HepG2 (cell line): ENCODE data around the gene WSB1. TPM values are rescaled to one million over a fixed set of nuclear protein-coding genes. Genes with fewer than 3 reads are reported as not detected.

Experiments
- ATRX ChIP-seq: sonication (generic); formaldehyde crosslinking; IDR thresholded peaks from 2 replicates; pipeline ENCODE4 v1.4.0; 2020; ENCODE audit warnings: missing genetic modification reagents, borderline replicate concordance
- BORCS8-MEF2B ChIP-seq: sonication (generic); formaldehyde crosslinking; IDR thresholded peaks from 2 replicates; pipeline ENCODE4 v1.8.0; 2022; ENCODE audit warnings: mild to moderate bottlenecking, missing genetic modification reagents
- CBX5 ChIP-seq: sonication (generic); formaldehyde crosslinking; IDR thresholded peaks from 2 replicates; pipeline ENCODE4 v1.4.0; 2020; ENCODE audit warnings: missing genetic modification reagents, borderline replicate concordance
- FIP1L1 ChIP-seq: fragments of 200-400 bp; formaldehyde crosslinking; IDR thresholded peaks from 2 replicates; pipeline ENCODE4 v1.6.1; 2018; ENCODE audit warnings: low read depth, mild to moderate bottlenecking, low read length, moderate library complexity, borderline replicate concordance; ENCODE audit not compliant: insufficient read depth
- GFI1 ChIP-seq: sonication (generic); formaldehyde crosslinking; IDR thresholded peaks from 2 replicates; pipeline ENCODE4 v1.5.0; 2020; ENCODE audit warnings: missing genetic modification reagents, mild to moderate bottlenecking, borderline replicate concordance
- JDP2 ChIP-seq: sonication (generic); formaldehyde crosslinking; IDR thresholded peaks from 2 replicates; pipeline ENCODE4 v1.8.1; 2022; ENCODE audit warnings: missing genetic modification reagents, borderline replicate concordance
- KLF15 ChIP-seq: sonication (generic); formaldehyde crosslinking; IDR thresholded peaks from 2 replicates; pipeline ENCODE4 v1.8.1; 2023; ENCODE audit warnings: borderline replicate concordance, mild to moderate bottlenecking, inconsistent platforms, missing genetic modification reagents, mixed read lengths
- MAFG ChIP-seq: sonication (generic); formaldehyde crosslinking; IDR thresholded peaks from 2 replicates; pipeline ENCODE4 v1.5.1; 2020; ENCODE audit warnings: mild to moderate bottlenecking, missing genetic modification reagents
- RFXAP ChIP-seq: sonication (generic); formaldehyde crosslinking; IDR thresholded peaks from 2 replicates; pipeline ENCODE4 v1.4.0; 2020; ENCODE audit warnings: missing genetic modification reagents, borderline replicate concordance
- RORA ChIP-seq: sonication (generic); formaldehyde crosslinking; IDR thresholded peaks from 2 replicates; pipeline ENCODE4 v1.5.0; 2020; ENCODE audit warnings: mild to moderate bottlenecking, missing genetic modification reagents, moderate library complexity
- SALL2 ChIP-seq: sonication (generic); formaldehyde crosslinking; IDR thresholded peaks from 2 replicates; pipeline ENCODE4 v1.8.1; 2023; ENCODE audit warnings: mild to moderate bottlenecking, missing genetic modification reagents, inconsistent platforms
- SIN3A ChIP-seq: IDR thresholded peaks from 2 replicates; pipeline ENCODE4 v1.6.1; 2011; ENCODE audit warnings: low read depth, mild to moderate bottlenecking, control low read depth, low read length, borderline replicate concordance
- SIX4 ChIP-seq: sonication (generic); formaldehyde crosslinking; IDR thresholded peaks from 2 replicates; pipeline ENCODE4 v1.4.0; 2020; ENCODE audit warnings: missing genetic modification reagents
- ZNF225 ChIP-seq: sonication (generic); formaldehyde crosslinking; IDR thresholded peaks from 2 replicates; pipeline ENCODE4 v1.4.0; 2020; ENCODE audit warnings: mild to moderate bottlenecking, missing genetic modification reagents
- ZNF230 ChIP-seq: sonication (generic); formaldehyde crosslinking; IDR thresholded peaks from 2 replicates; pipeline ENCODE4 v1.4.0; 2020; ENCODE audit warnings: mild to moderate bottlenecking, missing genetic modification reagents
- ZNF317 ChIP-seq: sonication (generic); formaldehyde crosslinking; IDR thresholded peaks from 2 replicates; pipeline ENCODE4 v1.5.0; 2020; ENCODE audit warnings: mild to moderate bottlenecking, missing genetic modification reagents
- ZNF761 ChIP-seq: sonication (generic); formaldehyde crosslinking; conservative IDR thresholded peaks from 2 replicates; pipeline ENCODE4 v1.4.0; 2020; ENCODE audit warnings: mild to moderate bottlenecking, missing genetic modification reagents
- ZNF780A ChIP-seq: sonication (generic); formaldehyde crosslinking; IDR thresholded peaks from 2 replicates; pipeline ENCODE4 v1.8.0; 2022; ENCODE audit warnings: mild to moderate bottlenecking, missing genetic modification reagents, moderate library complexity
- ZNF883 ChIP-seq: sonication (generic); formaldehyde crosslinking; IDR thresholded peaks from 2 replicates; pipeline ENCODE4 v1.5.1; 2020; ENCODE audit warnings: mild to moderate bottlenecking, missing genetic modification reagents; ENCODE audit errors: not compliant biosample characterization
- polyA plus RNA-seq, 8 experiments: library from polyadenylated mRNA; depleted of rRNA in 3 of 8; stranded (reverse) in 7 of 8; unstranded in 1 of 8; fragments of >200 nt; fragmentation: Illumina TruSeq in 4 of 8; extraction: Trizol in 4 of 8; gene quantifications; 2 replicates each; pipeline versions ENCODE4 v1.2.1 to v1.2.3, GENCODE V29; 2011 to 2016; ENCODE audit warnings: low read depth in 4 of 8, missing spikeins in 1 of 8, mixed read lengths in 1 of 8; ENCODE audit not compliant: insufficient read depth in 1 of 8
- total RNA-seq, 5 experiments: library from RNA; depleted of rRNA; stranded (reverse); fragments of >200 nt; fragmentation: Illumina TruSeq; extraction: Trizol; gene quantifications; 2 replicates each; pipeline ENCODE4 v1.2.3, GENCODE V29; 2016; ENCODE audit warnings: low read depth in 1 of 5
- TF ChIP-seq, protein P1 (sequence below): sonication (generic); formaldehyde crosslinking; IDR thresholded peaks from 2 replicates; pipeline ENCODE4 v1.8.1; 2023; ENCODE audit warnings: mild to moderate bottlenecking, inconsistent platforms, moderate library complexity, missing genetic modification reagents, borderline replicate concordance
- TF ChIP-seq, protein P2 (sequence below): sonication (generic); formaldehyde crosslinking; IDR thresholded peaks from 2 replicates; pipeline ENCODE4 v1.4.0; 2020; ENCODE audit warnings: mild to moderate bottlenecking, missing genetic modification reagents, borderline replicate concordance
- TF ChIP-seq, protein P3 (sequence below): sonication (generic); formaldehyde crosslinking; IDR thresholded peaks from 2 replicates; pipeline ENCODE4 v1.9.0; 2022; ENCODE audit warnings: low read depth, missing genetic modification reagents
- TF ChIP-seq, protein P4 (sequence below): sonication (generic); formaldehyde crosslinking; IDR thresholded peaks from 2 replicates; pipeline ENCODE4 v1.5.1; 2020; ENCODE audit warnings: missing genetic modification reagents, mild to moderate bottlenecking, borderline replicate concordance

WSB1 gene
- total and polyA plus RNA-seq, 2 of the 13 experiments (the other 11 are each of a cell fraction or from before 2014, with no cell fraction given) = 81.3 to 294 TPM

DNA sequence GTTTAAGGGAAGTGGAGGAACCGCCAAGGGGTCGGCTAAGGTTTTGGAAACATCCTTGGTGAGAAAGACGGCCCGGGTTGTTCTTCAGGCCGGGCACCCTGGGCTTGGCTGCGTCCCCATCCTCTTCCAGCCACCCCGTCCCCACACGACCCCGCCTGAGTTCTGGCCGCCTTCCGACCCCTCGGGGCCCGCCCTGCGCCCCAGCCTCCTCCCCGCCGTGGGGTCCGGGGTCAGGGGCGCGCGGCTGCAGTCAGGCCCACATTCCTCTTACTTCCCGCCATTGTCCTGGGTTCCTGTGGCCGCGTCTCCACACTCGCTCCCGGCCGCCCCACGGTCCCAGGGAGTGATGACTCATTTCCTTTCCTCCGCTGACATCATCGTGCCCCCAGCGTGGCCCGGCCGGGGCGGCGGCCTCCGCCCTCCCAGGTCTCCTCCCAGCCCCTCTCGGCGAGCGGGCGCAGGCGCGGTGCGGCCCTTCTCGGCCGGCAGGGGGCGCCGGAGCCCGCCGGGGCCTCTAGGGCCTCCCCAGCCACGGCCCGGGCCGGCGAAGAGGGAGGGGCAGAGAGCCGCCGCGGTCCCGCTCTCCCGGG, 59.6 kb downstream of the WSB1 start (continued):
- TF ChIP-seq FIP1L1 (no peak), ATRX (CRISPR knock-in tag) (no peak), SIN3A (0 out of 2 replicates have a peak, but pooled peaks have one; percentile 20), SIX4 (CRISPR knock-in tag) (no peak), ZNF780A (CRISPR knock-in tag) (no peak), ZNF230 (CRISPR knock-in tag) (no peak), RORA (CRISPR knock-in tag) (0 out of 2 replicates have a peak, but pooled peaks have one; percentile 39), SALL2 (CRISPR knock-in tag) (no peak), ZNF225 (CRISPR knock-in tag) (no peak), CBX5 (CRISPR knock-in tag) (no peak), BORCS8-MEF2B (CRISPR knock-in tag) (peak; percentile 31; the same call in 1 of the 2 replicates), ZNF883 (no peak), JDP2 (CRISPR knock-in tag) (no peak), ZNF761 (no peak), ZNF317 (CRISPR knock-in tag) (no peak), MAFG (CRISPR knock-in tag) (no peak), GFI1 (CRISPR knock-in tag) (no peak; the same call in 1 of the 2 replicates), KLF15 (CRISPR knock-in tag) (no peak), RFXAP (CRISPR knock-in tag) (no peak; the same call in 1 of the 2 replicates)
- TF ChIP-seq, protein P1, sequence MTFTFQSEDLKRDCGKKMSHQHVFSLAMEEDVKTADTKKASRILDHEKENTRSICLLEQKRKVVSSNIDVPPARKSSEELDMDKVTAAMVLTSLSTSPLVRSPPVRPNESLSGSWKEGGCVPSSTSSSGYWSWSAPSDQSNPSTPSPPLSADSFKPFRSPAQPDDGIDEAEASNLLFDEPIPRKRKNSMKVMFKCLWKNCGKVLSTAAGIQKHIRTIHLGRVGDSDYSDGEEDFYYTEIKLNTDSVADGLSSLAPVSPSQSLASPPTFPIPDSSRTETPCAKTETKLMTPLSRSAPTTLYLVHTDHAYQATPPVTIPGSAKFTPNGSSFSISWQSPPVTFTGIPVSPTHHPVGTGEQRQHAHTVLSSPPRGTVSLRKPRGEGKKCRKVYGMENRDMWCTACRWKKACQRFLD (CRISPR knock-in tag) = no peak
- TF ChIP-seq, protein P2, sequence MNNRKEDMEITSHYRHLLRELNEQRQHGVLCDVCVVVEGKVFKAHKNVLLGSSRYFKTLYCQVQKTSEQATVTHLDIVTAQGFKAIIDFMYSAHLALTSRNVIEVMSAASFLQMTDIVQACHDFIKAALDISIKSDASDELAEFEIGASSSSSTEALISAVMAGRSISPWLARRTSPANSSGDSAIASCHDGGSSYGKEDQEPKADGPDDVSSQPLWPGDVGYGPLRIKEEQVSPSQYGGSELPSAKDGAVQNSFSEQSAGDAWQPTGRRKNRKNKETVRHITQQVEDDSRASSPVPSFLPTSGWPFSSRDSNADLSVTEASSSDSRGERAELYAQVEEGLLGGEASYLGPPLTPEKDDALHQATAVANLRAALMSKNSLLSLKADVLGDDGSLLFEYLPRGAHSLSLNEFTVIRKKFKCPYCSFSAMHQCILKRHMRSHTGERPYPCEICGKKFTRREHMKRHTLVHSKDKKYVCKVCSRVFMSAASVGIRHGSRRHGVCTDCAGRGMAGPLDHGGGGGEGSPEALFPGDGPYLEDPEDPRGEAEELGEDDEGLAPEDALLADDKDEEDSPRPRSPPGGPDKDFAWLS (CRISPR knock-in tag) = no peak
- TF ChIP-seq, protein P3, sequence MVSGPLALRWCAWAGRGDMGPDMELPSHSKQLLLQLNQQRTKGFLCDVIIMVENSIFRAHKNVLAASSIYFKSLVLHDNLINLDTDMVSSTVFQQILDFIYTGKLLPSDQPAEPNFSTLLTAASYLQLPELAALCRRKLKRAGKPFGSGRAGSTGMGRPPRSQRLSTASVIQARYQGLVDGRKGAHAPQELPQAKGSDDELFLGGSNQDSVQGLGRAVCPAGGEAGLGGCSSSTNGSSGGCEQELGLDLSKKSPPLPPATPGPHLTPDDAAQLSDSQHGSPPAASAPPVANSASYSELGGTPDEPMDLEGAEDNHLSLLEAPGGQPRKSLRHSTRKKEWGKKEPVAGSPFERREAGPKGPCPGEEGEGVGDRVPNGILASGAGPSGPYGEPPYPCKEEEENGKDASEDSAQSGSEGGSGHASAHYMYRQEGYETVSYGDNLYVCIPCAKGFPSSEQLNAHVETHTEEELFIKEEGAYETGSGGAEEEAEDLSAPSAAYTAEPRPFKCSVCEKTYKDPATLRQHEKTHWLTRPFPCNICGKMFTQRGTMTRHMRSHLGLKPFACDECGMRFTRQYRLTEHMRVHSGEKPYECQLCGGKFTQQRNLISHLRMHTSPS = peak; percentile 6; the same call in 1 of the 2 replicates
- TF ChIP-seq, protein P4, sequence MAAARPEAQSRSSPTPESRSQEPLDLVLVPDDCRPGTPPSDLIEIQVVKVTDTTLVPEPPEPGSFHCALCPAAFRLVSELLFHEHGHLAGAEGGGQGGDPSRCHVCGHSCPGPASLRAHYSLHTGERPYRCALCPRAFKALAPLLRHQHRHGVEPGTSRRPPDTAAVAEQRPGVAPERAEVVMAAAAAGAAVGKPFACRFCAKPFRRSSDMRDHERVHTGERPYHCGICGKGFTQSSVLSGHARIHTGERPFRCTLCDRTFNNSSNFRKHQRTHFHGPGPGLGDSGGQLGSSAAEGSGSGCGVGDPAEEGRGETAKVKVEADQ (CRISPR knock-in tag) = no peak
